KMS-11 (cell line): ENCODE data around the gene RPTN.

ENCODE experiments used
- H2AFZ ChIP-seq: fragments of 200-600 bp; sonication (generic); 2 replicates; pipeline ENCODE4 v1.6.1; 2016; ENCODE audit warnings: antibody characterized with exemption, mixed run types, low read depth
- H3K27ac ChIP-seq: fragments of 200-600 bp; sonication (generic); 2 replicates; pipeline ENCODE4 v1.6.1; 2016; ENCODE audit warnings: mild to moderate bottlenecking, mixed run types
- H3K27me3 ChIP-seq: fragments of 200-600 bp; sonication (generic); 2 replicates; pipeline ENCODE4 v1.6.1; 2017; ENCODE audit warnings: mild to moderate bottlenecking, low read depth, mixed run types, moderate library complexity; ENCODE audit not compliant: insufficient read depth
- H3K36me3 ChIP-seq: fragments of 200-600 bp; sonication (generic); 2 replicates; pipeline ENCODE4 v1.6.1; 2017; ENCODE audit warnings: mild to moderate bottlenecking, mixed run types; ENCODE audit not compliant: insufficient read depth
- H3K4me1 ChIP-seq: fragments of 200-600 bp; sonication (generic); 2 replicates; pipeline ENCODE4 v1.6.1; 2016; ENCODE audit warnings: mild to moderate bottlenecking, low read depth, mixed run types; ENCODE audit not compliant: poor library complexity, severe bottlenecking
- H3K4me2 ChIP-seq: fragments of 200-600 bp; sonication (generic); 2 replicates; pipeline ENCODE4 v1.7.0; 2016; ENCODE audit warnings: mild to moderate bottlenecking, mixed run types
- H3K4me3 ChIP-seq: fragments of 200-600 bp; sonication (generic); IDR thresholded peaks from 2 replicates; pipeline ENCODE4 v1.6.1; 2017; ENCODE audit warnings: low read depth, low read length, mixed read lengths; ENCODE audit not compliant: insufficient read depth
- H3K79me2 ChIP-seq: fragments of 200-600 bp; sonication (generic); 2 replicates; pipeline ENCODE4 v1.6.1; 2016; ENCODE audit warnings: low read depth, mixed run types; ENCODE audit not compliant: insufficient read depth
- H3K9ac ChIP-seq: fragments of 200-600 bp; sonication (generic); 2 replicates; pipeline ENCODE4 v1.6.1; 2016; ENCODE audit warnings: mild to moderate bottlenecking, mixed run types
- H4K20me1 ChIP-seq: fragments of 200-600 bp; sonication (generic); 2 replicates; pipeline ENCODE4 v1.6.1; 2016; ENCODE audit warnings: mild to moderate bottlenecking, mixed run types; ENCODE audit not compliant: insufficient read depth
- TF ChIP-seq, protein P1 (sequence below): fragments of 200-600 bp; sonication (generic); conservative IDR thresholded peaks from 2 replicates; pipeline ENCODE4 v1.6.1; 2017; ENCODE audit warnings: low read depth, mild to moderate bottlenecking, antibody characterized with exemption, low read length, moderate library complexity, mixed read lengths

The RPTN gene

DNA sequence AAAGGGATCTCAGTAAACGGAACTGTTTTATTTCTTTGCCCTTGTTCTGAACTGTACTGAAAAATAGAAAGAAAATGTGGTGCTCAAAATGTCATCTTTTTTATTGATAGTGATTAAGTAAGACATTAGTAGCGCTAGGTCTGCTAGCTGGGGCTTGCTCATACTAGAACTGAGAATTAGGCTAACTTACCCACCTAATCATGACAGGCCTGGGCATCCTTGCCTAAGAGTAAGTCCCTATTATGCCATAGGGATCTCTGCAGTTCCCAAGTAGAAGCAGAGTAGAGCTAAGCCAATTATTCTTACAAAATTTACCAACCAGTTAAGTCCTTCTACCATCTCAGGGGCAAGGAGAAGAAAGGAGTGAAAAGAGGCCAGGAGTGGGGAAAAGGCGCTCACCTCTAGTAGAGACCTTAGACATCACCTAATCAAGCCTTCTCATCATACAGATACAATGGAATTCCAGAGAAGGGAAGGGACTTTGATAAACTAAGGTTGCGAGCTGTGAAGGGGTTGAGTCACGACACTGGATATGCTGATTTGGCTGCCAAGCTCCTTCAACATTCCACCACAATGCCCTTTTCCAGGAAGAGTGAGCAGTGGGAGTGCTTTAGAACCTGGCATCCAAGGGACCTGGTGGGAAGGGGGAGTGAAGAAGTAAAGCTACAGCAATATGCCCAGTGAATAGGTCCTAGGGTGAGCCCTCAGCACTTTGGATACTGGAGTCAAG is 27.7 kb upstream of the RPTN start:
- no peak overlapping the region for H3K4me2 ChIP-seq

DNA sequence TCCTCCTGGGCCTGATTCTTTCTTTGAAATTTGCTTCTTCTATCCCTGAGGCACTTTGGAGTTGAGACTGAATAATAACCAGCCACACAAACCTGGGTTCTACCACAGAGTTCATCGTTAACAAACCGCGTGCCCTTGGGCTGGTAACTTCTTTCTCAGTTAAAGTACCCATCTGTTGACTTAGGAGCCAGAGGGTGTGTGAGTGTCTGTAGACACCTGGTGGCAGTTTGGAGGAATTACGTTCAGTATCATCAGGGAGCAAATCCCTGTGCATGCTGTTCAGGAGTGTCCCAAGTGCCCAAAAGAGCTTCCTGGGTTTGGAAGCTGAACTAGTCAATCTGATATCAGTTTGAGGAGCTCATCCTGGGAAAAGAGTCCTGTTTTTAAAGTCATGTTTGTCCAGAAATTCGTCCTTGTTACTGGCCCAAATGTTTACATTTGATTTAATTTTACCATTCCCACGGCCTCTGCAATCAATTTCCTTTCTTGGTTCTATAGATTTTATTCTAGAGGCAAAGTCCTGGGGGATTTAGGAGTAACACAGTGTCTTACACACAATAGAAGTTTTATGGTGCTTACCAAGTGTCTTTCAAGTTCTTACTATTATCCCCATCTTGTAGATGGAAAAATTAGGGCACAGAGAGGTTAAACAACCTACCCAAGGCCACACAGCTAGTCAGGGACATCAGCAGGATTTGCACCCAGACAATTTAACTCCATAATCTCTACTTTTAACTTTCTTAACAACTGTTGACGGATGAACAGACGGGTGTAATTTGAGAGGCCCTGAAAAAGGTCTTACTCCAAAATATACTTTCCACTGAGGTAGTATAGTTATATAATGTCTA is 26.7 kb upstream of the RPTN start:
- Histone ChIP-seq H3K4me2 (no peak overlapping the region), H3K4me3 (no peak overlapping the region), H3K4me1 (peaks cover 8% of the 10 kb centered on the region), H3K9ac (no peak overlapping the region), H3K27me3 (no peaks in the 10 kb centered on the region), H4K20me1 (no peaks in the 10 kb centered on the region), H3K79me2 (no peaks in the 10 kb centered on the region), H2AFZ (peak overlapping the region; percentile 7; the same call in 1 of the 2 replicates), H3K27ac (no peak overlapping the region), H3K36me3 (no peaks in the 10 kb centered on the region)
- TF ChIP-seq, protein P1, sequence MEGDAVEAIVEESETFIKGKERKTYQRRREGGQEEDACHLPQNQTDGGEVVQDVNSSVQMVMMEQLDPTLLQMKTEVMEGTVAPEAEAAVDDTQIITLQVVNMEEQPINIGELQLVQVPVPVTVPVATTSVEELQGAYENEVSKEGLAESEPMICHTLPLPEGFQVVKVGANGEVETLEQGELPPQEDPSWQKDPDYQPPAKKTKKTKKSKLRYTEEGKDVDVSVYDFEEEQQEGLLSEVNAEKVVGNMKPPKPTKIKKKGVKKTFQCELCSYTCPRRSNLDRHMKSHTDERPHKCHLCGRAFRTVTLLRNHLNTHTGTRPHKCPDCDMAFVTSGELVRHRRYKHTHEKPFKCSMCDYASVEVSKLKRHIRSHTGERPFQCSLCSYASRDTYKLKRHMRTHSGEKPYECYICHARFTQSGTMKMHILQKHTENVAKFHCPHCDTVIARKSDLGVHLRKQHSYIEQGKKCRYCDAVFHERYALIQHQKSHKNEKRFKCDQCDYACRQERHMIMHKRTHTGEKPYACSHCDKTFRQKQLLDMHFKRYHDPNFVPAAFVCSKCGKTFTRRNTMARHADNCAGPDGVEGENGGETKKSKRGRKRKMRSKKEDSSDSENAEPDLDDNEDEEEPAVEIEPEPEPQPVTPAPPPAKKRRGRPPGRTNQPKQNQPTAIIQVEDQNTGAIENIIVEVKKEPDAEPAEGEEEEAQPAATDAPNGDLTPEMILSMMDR = peak; percentile 100

More for the DNA sequence above, 27.7 kb upstream of the RPTN start:
- H3K4me3 ChIP-seq = no peak overlapping the region
- H3K9ac ChIP-seq = no peak overlapping the region
- no peaks in the 10 kb centered on the region for H3K36me3 ChIP-seq
- no peaks in the 10 kb centered on the region; the same call in 1 of the 2 replicates for H3K27me3 ChIP-seq
- TF ChIP-seq, protein P1 = 0 out of 2 replicates have a peak, but pooled peaks have one; percentile 18
- H4K20me1 ChIP-seq = no peaks in the 10 kb centered on the region
- H3K79me2 ChIP-seq = no peaks in the 10 kb centered on the region
- H3K27ac ChIP-seq = no peak overlapping the region
- no peak overlapping the region for H2AFZ ChIP-seq
- H3K4me1 ChIP-seq = peaks cover 8% of the 10 kb centered on the region

DNA sequence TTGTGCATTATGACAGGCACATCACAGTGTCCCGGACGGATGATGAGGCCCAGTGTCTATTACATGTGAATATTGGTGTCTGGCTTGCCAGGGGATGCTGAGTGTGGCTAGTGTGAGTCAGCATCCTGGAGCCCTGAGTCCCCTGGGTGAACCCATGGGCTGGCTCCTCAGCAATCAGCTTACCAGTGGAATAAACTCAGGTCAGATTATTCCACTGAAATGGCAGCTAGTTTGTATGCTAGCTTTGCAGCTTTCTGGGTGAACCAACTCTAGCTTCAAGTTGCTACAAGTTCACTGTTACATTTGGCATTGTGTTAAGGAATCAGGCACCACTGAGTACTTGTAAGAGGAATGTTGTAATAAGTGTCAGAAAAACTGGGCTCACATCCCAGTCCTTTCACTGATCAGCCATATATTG is 23.9 kb upstream of the RPTN start:
- H2AFZ ChIP-seq = no peak overlapping the region
- H3K27me3 ChIP-seq = no peaks in the 10 kb centered on the region
- TF ChIP-seq, protein P1 = no peak
- H3K4me3 ChIP-seq = no peak overlapping the region
- peaks cover 4% of the 10 kb centered on the region for H3K4me1 ChIP-seq
- no peak overlapping the region for H3K4me2 ChIP-seq
- H3K36me3 ChIP-seq = no peaks in the 10 kb centered on the region
- no peak overlapping the region for H3K27ac ChIP-seq
- no peak overlapping the region for H3K9ac ChIP-seq
- H3K79me2 ChIP-seq = no peaks in the 10 kb centered on the region
- no peaks in the 10 kb centered on the region for H4K20me1 ChIP-seq

DNA sequence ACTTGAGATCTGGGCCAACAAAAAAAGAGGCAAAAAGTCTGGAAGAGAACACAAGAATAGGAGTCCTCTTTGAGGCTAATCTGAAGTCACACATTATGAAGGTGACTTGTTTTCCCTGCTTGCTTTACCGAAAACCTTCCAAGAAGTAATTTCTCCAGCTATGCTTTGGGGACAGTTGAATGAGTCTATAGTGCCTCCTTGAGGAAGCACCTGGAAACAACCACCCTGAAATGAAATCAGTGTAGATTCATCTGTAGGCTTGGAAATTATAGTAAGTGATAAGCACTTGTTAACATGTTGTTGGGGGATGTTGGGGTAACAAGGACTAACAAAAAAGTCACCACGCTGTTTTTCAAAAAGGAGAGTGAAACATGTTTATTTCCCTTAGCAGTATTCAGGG is 23.4 kb upstream of the RPTN start:
- no peak overlapping the region for H2AFZ ChIP-seq
- H3K36me3 ChIP-seq = no peaks in the 10 kb centered on the region
- H3K79me2 ChIP-seq = no peaks in the 10 kb centered on the region
- no peak overlapping the region for H3K9ac ChIP-seq
- no peak overlapping the region for H3K4me3 ChIP-seq
- no peaks in the 10 kb centered on the region for H3K27me3 ChIP-seq
- no peak overlapping the region for H3K4me2 ChIP-seq
- no peaks in the 10 kb centered on the region for H4K20me1 ChIP-seq
- H3K4me1 ChIP-seq = peaks cover 4% of the 10 kb centered on the region
- TF ChIP-seq, protein P1 = peak; percentile 92
- H3K27ac ChIP-seq = no peak overlapping the region
